HG03354 (cell line): Measurements from ENCODE around the gene CENPN.
A peak's percentile ranks its signal among the peaks of the same experiment; 100 is the strongest.

Experiments
- ATAC-seq: cut with Tn5 transposase; IDR thresholded peaks from one replicate; pipeline ENCODE4 v1.9.1; 2021; ENCODE audit warnings: mild to moderate bottlenecking; ENCODE audit not compliant: unreplicated experiment, poor library complexity, severe bottlenecking

Gene CENPN

GRCh38 chr16:80990978-80991377 is 16.0 kb upstream of the CENPN start:
- no peak for ATAC-seq

GRCh38 chr16:80991792-80992430 is 15.1 kb upstream of the CENPN start:
- ATAC-seq = no peak

- no peak for ATAC-seq
Measured at GRCh38 chr16:80992676-80993293, 14.2 kb upstream of the CENPN start.

GRCh38 chr16:80993307-80993706 is 13.7 kb upstream of the CENPN start:
- no peak for ATAC-seq

GRCh38 chr16:80993834-80994233 is 13.2 kb upstream of the CENPN start:
- ATAC-seq = no peak

GRCh38 chr16:80994451-80994850 is 12.6 kb upstream of the CENPN start:
- ATAC-seq = no peak

- peak; percentile 39 for ATAC-seq
Measured at GRCh38 chr16:80996688-80997138, 10.3 kb upstream of the CENPN start.

- peak; percentile 82 for ATAC-seq
Measured at GRCh38 chr16:80997139-80997798, 9.7 kb upstream of the CENPN start.

GRCh38 chr16:80997964-80998620 is 8.9 kb upstream of the CENPN start:
- no peak for ATAC-seq

GRCh38 chr16:81000873-81001272 is 6.1 kb upstream of the CENPN start:
- no peak for ATAC-seq

GRCh38 chr16:81001330-81001729 is 5.7 kb upstream of the CENPN start:
- ATAC-seq = no peak

- ATAC-seq = no peak
Measured at GRCh38 chr16:81003064-81003463, 4.0 kb upstream of the CENPN start.

- ATAC-seq = no peak
Measured at GRCh38 chr16:81003610-81004460, 3.2 kb upstream of the CENPN start.

GRCh38 chr16:81004646-81005353 is 2.2 kb upstream of the CENPN start:
- no peak for ATAC-seq

- no peak for ATAC-seq
Measured at GRCh38 chr16:81005610-81006161, 1.3 kb upstream of the CENPN start.

GRCh38 chr16:81006211-81006812 is 702 bp upstream of the CENPN start:
- ATAC-seq = peak; percentile 37

- ATAC-seq = no peak
Measured at GRCh38 chr16:81008505-81008789, 1.4 kb downstream of the CENPN start.

- ATAC-seq = no peak
Measured at GRCh38 chr16:81012974-81013373, 6.0 kb downstream of the CENPN start.

- no peak for ATAC-seq
Measured at GRCh38 chr16:81014672-81015071, 7.7 kb downstream of the CENPN start.
